Body of pancreas (tissue), 4 donors: ENCODE data around the gene JOSD2. TPM values are rescaled to one million over a fixed set of nuclear protein-coding genes. Genes with fewer than 3 reads are reported as not detected.

ENCODE experiments used
- ATAC-seq: fragments of 150-250 bp; one replicate; pipeline ENCODE4 v1.9.1; 2016
- DNase-seq, 4 donors: peaks; one replicate each; pipeline ENCODE4 v3.0.0-alpha.2; 2019
- H3K27ac ChIP-seq, 4 donors: fragments of 200-600 bp; sonication (generic); 1 replicate in 3 of 4; 2 replicates in 1 of 4; pipeline versions ENCODE4 v1.5.1 to v1.6.1; 2016 to 2019; ENCODE audit warnings: mild to moderate bottlenecking in 1 of 4, mixed read lengths in 1 of 4, moderate library complexity in 1 of 4
- H3K27me3 ChIP-seq, 2 donors: fragments of 200-600 bp; sonication (generic); one replicate each; pipeline ENCODE4 v1.6.0; 2016; ENCODE audit warnings: mild to moderate bottlenecking in 1 of 2
- H3K36me3 ChIP-seq, 2 donors: fragments of 200-600 bp; sonication (generic); replicated peaks in 1 of 2; 2 replicates each; pipeline ENCODE4 v1.5.1; 2016; ENCODE audit warnings: low read depth in 2 of 2; ENCODE audit not compliant: insufficient read depth in 1 of 2
- H3K4me1 ChIP-seq: fragments of 200-600 bp; sonication (generic); one replicate; pipeline ENCODE4 v1.6.0; 2016
- H3K4me3 ChIP-seq, 2 donors: fragments of 200-600 bp; sonication (generic); 1 replicate in 1 of 2; 2 replicates in 1 of 2; pipeline ENCODE4 v1.5.1; 2016 to 2019
- H3K9me3 ChIP-seq, 3 donors: fragments of 200-600 bp; sonication (generic); 1 replicate in 2 of 3; 2 replicates in 1 of 3; pipeline ENCODE4 v1.5.1; 2016
- POLR2A ChIP-seq, 3 donors: fragments of 450-650 bp; IDR thresholded peaks; one replicate each; pipeline ENCODE4 v1.6.1; 2016; ENCODE audit warnings: antibody characterized with exemption in 3 of 3, mild to moderate bottlenecking in 2 of 3
- WGBS, 2 donors: methylation state at CpG; one replicate each; pipeline ENCODE4 v1.1.5; 2017; 5-methylcytosine and 5-hydroxymethylcytosine counted together
- intact Hi-C: fragments of 100-400 bp; cut with DNase I; formaldehyde crosslinking; loops from one replicate; pipeline ENCODE4 v1.15.1; 2023
- total RNA-seq, 2 donors: library from RNA; depleted of rRNA; stranded (reverse); fragments of >200 nt; gene quantifications; one replicate each; pipeline ENCODE4 v1.1.0, GENCODE V29; 2016
- TF ChIP-seq, protein P1 (sequence below), 7 experiments: fragments of 450-650 bp in 4 of 7; fragments of 200-600 bp in 3 of 7; sonication (generic) in 3 of 7; IDR thresholded peaks; one replicate each; pipeline ENCODE4 v1.5.1; 2016 to 2019; ENCODE audit warnings: antibody characterized with exemption in 7 of 7

Gene JOSD2
- total RNA-seq, 2 donors from 2014 or later = 5.6 to 7.5 TPM

DNA sequence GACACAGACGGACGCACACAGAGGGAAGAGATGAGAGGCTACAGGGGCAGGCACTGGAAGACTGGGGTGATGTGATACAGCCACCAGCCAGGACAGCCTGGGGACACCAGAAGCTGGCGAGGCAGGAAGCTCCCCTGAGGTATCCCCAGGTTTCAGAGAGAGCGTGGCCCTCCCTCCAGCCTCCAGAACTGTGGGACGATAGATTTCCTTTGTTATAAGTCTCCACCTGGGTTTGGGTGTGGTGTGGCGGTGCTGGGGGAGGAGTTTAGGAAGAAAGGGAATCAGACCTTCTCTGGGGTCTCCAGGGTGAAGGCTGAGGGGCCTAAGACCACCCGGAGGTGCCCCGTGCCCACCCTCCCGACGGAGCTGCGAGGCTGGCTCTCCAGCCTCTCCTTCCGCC, 5.5 kb upstream of the JOSD2 start:
- no peak overlapping the region for H3K27ac ChIP-seq
- H3K27me3 ChIP-seq = peaks cover 0 to 5% of the 10 kb centered on the region in 2 donors
- WGBS, 2 donors = 30 to 39% methylated on average over 12 of the region's 12 CpGs
- no peaks in the 10 kb centered on the region for H3K4me1 ChIP-seq
- H3K36me3 ChIP-seq = no peaks in the 10 kb centered on the region
- H3K9me3 ChIP-seq = no peaks in the 10 kb centered on the region
- DNase-seq (no peak), ATAC-seq (no peak)
- intact Hi-C loops = loop anchor here (10.0 kb wide), 1 partner anchor 598 kb away; no protein-coding TSS in a partner anchor
- TF ChIP-seq, protein P1, sequence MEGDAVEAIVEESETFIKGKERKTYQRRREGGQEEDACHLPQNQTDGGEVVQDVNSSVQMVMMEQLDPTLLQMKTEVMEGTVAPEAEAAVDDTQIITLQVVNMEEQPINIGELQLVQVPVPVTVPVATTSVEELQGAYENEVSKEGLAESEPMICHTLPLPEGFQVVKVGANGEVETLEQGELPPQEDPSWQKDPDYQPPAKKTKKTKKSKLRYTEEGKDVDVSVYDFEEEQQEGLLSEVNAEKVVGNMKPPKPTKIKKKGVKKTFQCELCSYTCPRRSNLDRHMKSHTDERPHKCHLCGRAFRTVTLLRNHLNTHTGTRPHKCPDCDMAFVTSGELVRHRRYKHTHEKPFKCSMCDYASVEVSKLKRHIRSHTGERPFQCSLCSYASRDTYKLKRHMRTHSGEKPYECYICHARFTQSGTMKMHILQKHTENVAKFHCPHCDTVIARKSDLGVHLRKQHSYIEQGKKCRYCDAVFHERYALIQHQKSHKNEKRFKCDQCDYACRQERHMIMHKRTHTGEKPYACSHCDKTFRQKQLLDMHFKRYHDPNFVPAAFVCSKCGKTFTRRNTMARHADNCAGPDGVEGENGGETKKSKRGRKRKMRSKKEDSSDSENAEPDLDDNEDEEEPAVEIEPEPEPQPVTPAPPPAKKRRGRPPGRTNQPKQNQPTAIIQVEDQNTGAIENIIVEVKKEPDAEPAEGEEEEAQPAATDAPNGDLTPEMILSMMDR (IDR thresholded peaks at IDR 0.05) = no peak
- TF ChIP-seq POLR2A (IDR thresholded peaks at IDR 0.05) = no peak
- H3K4me3 ChIP-seq = no peak overlapping the region

DNA sequence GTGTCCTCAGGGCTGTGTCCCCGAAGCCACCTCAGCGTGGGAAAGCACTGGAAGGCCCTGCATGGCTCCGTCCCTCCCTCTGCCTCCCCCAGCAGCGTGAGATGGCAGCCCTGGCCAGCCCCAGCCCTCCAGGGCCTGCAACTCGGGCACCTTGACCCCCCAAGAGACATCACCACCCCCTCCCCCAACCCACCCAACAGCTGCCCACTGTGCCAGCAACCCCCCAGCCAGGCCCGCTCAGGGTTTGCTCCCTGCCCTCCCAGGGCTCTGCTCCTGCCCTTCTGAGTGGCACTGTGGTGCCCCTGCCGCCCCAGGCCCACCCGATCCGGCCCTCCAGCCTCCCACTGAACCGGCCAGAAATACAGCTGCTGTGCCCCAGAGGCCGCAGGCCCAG, 4.2 kb upstream of the JOSD2 start:
- Histone ChIP-seq H3K4me1 (peaks cover 7% of the 10 kb centered on the region), H3K27me3 (no peaks in the 10 kb centered on the region), H3K4me3 (no peak overlapping the region), H3K27ac (no peak overlapping the region), H3K9me3 (no peaks in the 10 kb centered on the region), H3K36me3 (no peaks in the 10 kb centered on the region)
- 61 to 85% methylated on average over 4 to 10 of the region's 11 CpGs for WGBS, 2 donors
- ATAC-seq (no peak), DNase-seq (no peak)
- no peak for TF ChIP-seq POLR2A (IDR thresholded peaks at IDR 0.05)
- intact Hi-C loops = loop anchor here (10.0 kb wide), 1 partner anchor 600 kb away; no protein-coding TSS in a partner anchor

DNA sequence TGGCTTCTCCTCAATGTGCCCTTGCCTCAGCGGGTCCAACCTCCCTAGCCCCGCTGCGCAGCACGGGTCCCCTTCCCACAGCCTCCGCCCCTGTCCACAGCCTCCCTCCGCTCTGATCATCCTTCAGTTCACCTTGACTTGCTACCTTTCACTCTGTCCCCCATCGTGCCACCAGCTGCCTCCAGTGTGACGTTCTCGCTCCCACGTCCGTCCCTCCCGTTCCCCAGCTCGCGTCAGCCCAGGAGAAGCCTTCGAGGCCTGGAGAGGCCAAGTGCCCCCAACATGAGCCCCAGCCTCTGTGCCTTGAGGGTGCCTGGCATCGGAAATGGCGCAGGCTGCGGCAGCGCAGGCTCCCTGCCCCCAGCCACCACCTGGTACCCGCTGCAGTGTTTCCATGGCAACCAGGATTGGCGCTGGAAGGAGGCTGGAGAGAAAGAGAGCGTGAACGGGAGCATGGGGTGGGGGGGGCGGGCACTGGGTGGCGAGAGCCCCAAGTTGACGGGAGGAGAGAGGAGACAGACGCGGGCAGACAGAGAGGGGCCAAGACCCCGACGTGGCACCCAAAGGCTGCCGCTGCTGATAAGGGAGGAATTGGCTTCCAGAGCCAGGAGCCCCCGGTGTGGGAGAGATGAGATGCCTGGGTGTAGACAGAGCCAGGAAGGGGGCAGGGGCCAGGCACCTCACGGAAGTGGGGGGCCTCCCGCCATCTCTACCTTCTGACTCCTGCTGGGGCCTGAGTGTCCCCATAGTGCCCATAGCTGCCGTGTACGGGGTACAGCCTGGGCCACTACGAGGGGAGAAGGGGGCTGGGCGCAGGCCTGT, 3.6 kb upstream of the JOSD2 start:
- WGBS, 2 donors = 29 to 33% methylated on average over 24 to 35 of the region's 38 CpGs
- Histone ChIP-seq H3K36me3 (no peaks in the 10 kb centered on the region), H3K9me3 (no peaks in the 10 kb centered on the region), H3K27ac (no peak overlapping the region), H3K27me3 (no peaks in the 10 kb centered on the region), H3K4me3 (no peak overlapping the region), H3K4me1 (peaks cover 9% of the 10 kb centered on the region)
- DNase-seq (peak in 1 of 4 donors; percentile 25), ATAC-seq (no peak)
- intact Hi-C loops = loop anchor here (10.0 kb wide), 1 partner anchor 600 kb away; no protein-coding TSS in a partner anchor
- TF ChIP-seq POLR2A (IDR thresholded peaks at IDR 0.05) = no peak

DNA sequence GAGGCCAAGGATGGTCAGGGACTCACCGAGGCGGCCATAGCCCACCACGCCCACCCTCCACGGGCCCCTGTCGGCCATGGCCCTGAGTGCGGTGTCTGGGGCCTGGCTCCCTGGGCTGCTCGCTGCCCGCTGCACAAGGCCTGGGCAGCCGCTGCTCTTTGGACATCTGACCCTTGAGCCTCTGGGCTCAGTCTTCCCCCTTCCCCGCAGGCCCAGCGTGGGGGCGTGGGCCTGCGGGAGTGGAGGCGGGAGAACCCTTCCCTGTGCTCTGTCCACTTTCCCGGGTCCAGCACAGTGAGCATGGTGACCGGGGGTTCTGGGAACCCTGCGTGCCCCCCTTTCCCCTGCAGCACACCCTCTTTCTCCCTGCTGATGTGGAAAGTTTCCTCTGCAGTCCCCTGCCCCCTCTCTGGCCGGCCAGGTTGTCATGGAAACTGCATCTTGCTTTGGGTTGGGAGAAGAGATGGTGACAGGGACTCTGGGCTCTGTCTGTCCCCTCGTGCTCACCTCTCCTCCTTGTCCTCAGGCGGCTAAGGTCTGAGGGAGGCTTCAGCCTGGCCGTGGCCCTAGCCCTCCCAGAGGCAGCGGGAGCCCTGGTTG, 2.9 kb upstream of the JOSD2 start, which contains the start of gene ASPDH:
Gene ASPDH (minus strand): TSS at position 168 of the 600 bp plus-strand sequence. CDS start 90 bp downstream, at position 78.
- 23 to 39% methylated on average over 9 to 22 of the region's 22 CpGs for WGBS, 2 donors
- ATAC-seq = no peak
- no peak for DNase-seq
- Histone ChIP-seq H3K9me3 (no peaks in the 10 kb centered on the region), H3K4me3 (no peak within 1 kb of the TSS), H3K36me3 (no peaks in the 10 kb centered on the region), H3K27me3 (no peaks in the 10 kb centered on the region), H3K4me1 (peaks cover 9% of the 10 kb centered on the region), H3K27ac (no peak within 1 kb of the TSS)
- no peak for TF ChIP-seq POLR2A (IDR thresholded peaks at IDR 0.05)
- intact Hi-C loops = loop anchor here (10.0 kb wide), 1 partner anchor 601 kb away; no protein-coding TSS in a partner anchor

DNA sequence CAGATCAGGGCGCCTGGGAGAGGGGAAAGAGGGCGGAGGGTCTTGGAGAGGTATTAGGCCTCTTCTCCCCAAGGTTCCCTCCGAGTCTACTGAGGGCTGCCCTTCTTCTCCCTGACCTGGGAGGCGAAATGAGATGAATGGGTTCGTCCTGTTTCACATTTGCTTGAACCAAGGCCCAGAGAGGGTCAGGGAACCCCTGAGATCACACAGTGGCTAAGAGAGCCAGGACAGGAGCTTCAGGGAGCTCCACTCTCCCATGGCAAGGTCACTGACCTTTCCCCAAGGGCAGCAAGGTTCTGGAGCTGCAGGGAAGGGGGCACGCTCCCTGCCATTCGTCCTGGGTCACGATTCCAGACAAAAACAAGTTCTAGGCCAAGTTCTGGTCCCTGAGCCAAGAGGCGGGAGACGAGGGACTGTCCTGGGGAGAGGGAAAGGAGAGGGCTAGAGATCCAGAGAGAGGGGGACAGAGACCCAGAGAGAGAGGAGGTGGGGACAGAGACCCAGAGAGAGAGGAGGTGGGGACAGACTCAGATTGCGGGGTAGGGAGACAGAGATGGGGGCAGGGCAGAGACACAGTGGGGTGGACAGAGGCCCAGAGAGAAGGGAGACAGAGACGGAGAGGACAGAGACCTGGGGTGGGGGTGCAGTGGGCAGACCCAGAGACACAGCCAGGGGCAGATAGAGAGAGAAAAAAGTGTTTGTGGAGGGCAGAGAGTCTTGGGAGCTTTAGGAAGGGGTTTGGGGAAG, 2.2 kb upstream of the JOSD2 start:
- Histone ChIP-seq H3K27ac (no peak overlapping the region), H3K9me3 (no peaks in the 10 kb centered on the region), H3K27me3 (no peaks in the 10 kb centered on the region), H3K36me3 (no peaks in the 10 kb centered on the region), H3K4me3 (no peak overlapping the region), H3K4me1 (peaks cover 9% of the 10 kb centered on the region)
- no peak for DNase-seq
- no peak for ATAC-seq
- no peak for TF ChIP-seq POLR2A (IDR thresholded peaks at IDR 0.05)
- TF ChIP-seq, protein P1 (IDR thresholded peaks at IDR 0.05) = no peak
- intact Hi-C loops = loop anchor here (10.0 kb wide), 1 partner anchor 602 kb away; no protein-coding TSS in a partner anchor
- 39 to 54% methylated on average over 12 of the region's 12 CpGs for WGBS, 2 donors
